Esophagus squamous epithelium (tissue), 5 donors: ENCODE measurements around the gene STARD3. TPM values are rescaled to one million over a fixed set of nuclear protein-coding genes. Genes with fewer than 3 reads are reported as not detected.

ENCODE experiments used
- DNase-seq: peaks from one replicate; lab custom pipeline; 2025; lab: John Stamatoyannopoulos, UW
- H3K27ac ChIP-seq, 4 donors: fragments of 200-600 bp; sonication (generic); one replicate each; pipeline ENCODE4 v1.5.1; 2016 to 2019; ENCODE audit warnings: mild to moderate bottlenecking in 1 of 4
- H3K27me3 ChIP-seq, 4 donors: fragments of 200-600 bp; sonication (generic); 1 replicate in 3 of 4; 2 replicates in 1 of 4; pipeline versions ENCODE4 v1.5.1 to v1.6.0; 2017 to 2021; ENCODE audit warnings: antibody characterized with exemption in 1 of 4
- H3K36me3 ChIP-seq, 3 donors: fragments of 200-600 bp; sonication (generic); one replicate each; pipeline ENCODE4 v1.5.1; 2016 to 2019
- H3K4me1 ChIP-seq, 3 donors: fragments of 200-600 bp; sonication (generic); one replicate each; pipeline ENCODE4 v1.5.1; 2017 to 2019
- H3K4me3 ChIP-seq, 4 donors: fragments of 200-600 bp; sonication (generic); 1 replicate in 3 of 4; 2 replicates in 1 of 4; pipeline ENCODE4 v1.5.1; 2016 to 2019; ENCODE audit warnings: mild to moderate bottlenecking in 2 of 4, moderate library complexity in 1 of 4
- H3K9me3 ChIP-seq, 3 donors: fragments of 200-600 bp; sonication (generic); one replicate each; pipeline ENCODE4 v1.5.1; 2016 to 2019
- POLR2A ChIP-seq, 4 donors: fragments of 450-650 bp; IDR thresholded peaks; one replicate each; pipeline ENCODE4 v1.6.1; 2017; ENCODE audit warnings: antibody characterized with exemption in 4 of 4, mild to moderate bottlenecking in 4 of 4, moderate library complexity in 3 of 4
- WGBS, 2 donors: methylation state at CpG; one replicate each; pipeline ENCODE4 v1.1.5; 2018; 5-methylcytosine and 5-hydroxymethylcytosine counted together
- intact Hi-C: fragments of 100-400 bp; cut with DNase I; formaldehyde crosslinking; loops from one replicate; pipeline ENCODE4 v1.15.0; 2022
- total RNA-seq, 4 donors: library from RNA; depleted of rRNA; stranded (reverse); fragments of >200 nt; gene quantifications; one replicate each; pipeline ENCODE4 v1.1.0, GENCODE V29; 2016
- TF ChIP-seq, protein P1 (sequence below), 6 experiments: fragments of 450-650 bp in 4 of 6; fragments of 200-600 bp in 2 of 6; sonication (generic) in 2 of 6; IDR thresholded peaks; one replicate each; pipeline ENCODE4 v1.5.1; 2016 to 2019; ENCODE audit warnings: antibody characterized with exemption in 6 of 6, mild to moderate bottlenecking in 4 of 6, moderate library complexity in 4 of 6
- donor health status: DM: yes; HTN: yes; CAD: no.

STARD3 gene
- total RNA-seq, 4 donors from 2014 or later = 27.3 to 46.7 (median 33.4) TPM

DNA sequence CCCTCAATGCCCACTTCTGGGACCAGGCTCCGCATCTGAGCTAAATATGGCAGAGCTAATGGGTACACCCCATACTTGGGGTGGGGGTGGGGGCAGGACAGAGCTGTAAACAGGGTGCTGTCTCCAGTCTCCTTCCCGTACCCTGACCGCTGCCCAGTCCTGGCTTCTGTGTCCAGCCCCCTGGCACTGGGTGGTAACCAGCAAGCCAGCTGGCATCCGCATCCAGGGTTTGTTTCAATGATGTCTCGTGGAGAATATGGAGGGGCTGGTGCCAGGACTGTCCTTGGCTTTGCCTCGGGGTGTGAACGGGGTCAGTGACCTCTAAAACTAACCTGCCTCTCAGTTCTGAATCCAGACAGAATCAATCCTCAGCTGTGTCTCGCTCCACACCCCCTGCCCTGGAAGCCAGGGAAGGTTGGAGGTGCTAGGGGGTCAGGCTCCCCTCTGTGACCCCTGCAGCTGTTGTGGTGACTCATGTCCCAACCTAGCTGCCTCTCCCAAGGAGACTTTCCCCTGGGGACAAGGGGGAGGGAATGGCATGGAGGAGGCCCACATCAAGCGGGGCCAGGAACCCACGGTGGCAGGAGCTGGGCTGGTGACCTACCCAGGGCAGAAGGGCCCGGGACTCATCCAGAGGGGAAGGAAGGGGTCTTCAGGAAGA, 29.8 kb downstream of the STARD3 start:
- WGBS, 2 donors = 65 to 84% methylated on average over 3 to 7 of the region's 11 CpGs
- peaks cover 0 to 67% (median 3%) of the 10 kb centered on the region in 4 donors for H3K27me3 ChIP-seq
- TF ChIP-seq, protein P1, sequence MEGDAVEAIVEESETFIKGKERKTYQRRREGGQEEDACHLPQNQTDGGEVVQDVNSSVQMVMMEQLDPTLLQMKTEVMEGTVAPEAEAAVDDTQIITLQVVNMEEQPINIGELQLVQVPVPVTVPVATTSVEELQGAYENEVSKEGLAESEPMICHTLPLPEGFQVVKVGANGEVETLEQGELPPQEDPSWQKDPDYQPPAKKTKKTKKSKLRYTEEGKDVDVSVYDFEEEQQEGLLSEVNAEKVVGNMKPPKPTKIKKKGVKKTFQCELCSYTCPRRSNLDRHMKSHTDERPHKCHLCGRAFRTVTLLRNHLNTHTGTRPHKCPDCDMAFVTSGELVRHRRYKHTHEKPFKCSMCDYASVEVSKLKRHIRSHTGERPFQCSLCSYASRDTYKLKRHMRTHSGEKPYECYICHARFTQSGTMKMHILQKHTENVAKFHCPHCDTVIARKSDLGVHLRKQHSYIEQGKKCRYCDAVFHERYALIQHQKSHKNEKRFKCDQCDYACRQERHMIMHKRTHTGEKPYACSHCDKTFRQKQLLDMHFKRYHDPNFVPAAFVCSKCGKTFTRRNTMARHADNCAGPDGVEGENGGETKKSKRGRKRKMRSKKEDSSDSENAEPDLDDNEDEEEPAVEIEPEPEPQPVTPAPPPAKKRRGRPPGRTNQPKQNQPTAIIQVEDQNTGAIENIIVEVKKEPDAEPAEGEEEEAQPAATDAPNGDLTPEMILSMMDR (IDR thresholded peaks at IDR 0.05) = no peak
- no peak for TF ChIP-seq POLR2A (IDR thresholded peaks at IDR 0.05)
- no peak for DNase-seq
- H3K9me3 ChIP-seq = no peaks in the 10 kb centered on the region
- intact Hi-C loops = no loop called here
- H3K4me1 ChIP-seq = peaks cover 42 to 85% (median 46%) of the 10 kb centered on the region in 3 donors
- peaks cover 0 to 15% (median 0%) of the 10 kb centered on the region in 3 donors for H3K36me3 ChIP-seq
- H3K4me3 ChIP-seq = peak overlapping the region in 2 of 4 donors; percentile 52 to 69
- H3K27ac ChIP-seq = peak overlapping the region in 3 of 4 donors; percentile 56 to 66 (median 65)

DNA sequence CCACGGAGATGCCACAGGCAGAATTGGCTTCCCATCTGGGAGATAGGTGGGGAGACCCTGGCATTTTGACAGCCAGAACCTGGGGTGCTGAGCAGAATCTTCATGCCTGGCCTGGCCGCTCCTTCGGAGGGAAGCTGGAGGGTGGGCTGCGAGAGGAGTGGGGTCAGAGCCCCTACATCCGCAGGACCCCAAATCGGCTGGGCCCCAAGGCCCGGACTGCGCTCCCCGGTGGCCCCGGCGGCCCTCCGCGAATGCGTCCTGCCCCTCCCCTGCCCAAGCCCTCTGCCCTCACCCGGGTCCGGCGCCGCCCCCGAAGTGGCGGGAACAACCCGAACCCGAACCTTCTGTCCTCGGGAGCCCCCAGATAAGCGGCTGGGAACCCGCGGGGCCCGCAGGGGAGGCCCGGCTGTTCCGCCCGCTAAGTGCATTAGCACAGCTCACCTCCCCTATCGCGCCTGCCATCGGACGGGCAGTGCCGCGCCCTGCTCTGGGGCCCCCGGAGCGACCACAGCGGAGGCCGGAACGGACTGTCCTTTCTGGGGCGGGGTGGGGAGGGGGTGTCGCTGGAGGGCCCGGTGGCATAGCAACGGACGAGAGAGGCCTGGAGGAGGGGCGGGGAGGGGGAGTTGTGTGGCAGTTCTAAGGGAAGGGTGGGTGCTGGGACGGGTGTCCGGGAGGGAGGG, 30.5 kb downstream of the STARD3 start:
- no peaks in the 10 kb centered on the region for H3K9me3 ChIP-seq
- H3K27ac ChIP-seq = peak overlapping the region in 3 of 4 donors; percentile 56 to 66 (median 65)
- intact Hi-C loops = no loop called here
- DNase-seq = no peak
- 20% methylated on average over 1 of the region's 49 CpGs; no CpG with 5 or more reads in 1 of the 2 donors for WGBS, 2 donors
- peak overlapping the region; percentile 32 to 69 (median 46) for H3K4me3 ChIP-seq
- TF ChIP-seq, protein P1 (IDR thresholded peaks at IDR 0.05) = no peak
- TF ChIP-seq POLR2A (IDR thresholded peaks at IDR 0.05) = peak in 1 of 4 donors; percentile 39
- H3K4me1 ChIP-seq = peaks cover 43 to 85% (median 44%) of the 10 kb centered on the region in 3 donors
- peaks cover 0 to 67% (median 3%) of the 10 kb centered on the region in 4 donors for H3K27me3 ChIP-seq
- peaks cover 0 to 8% (median 0%) of the 10 kb centered on the region in 3 donors for H3K36me3 ChIP-seq

DNA sequence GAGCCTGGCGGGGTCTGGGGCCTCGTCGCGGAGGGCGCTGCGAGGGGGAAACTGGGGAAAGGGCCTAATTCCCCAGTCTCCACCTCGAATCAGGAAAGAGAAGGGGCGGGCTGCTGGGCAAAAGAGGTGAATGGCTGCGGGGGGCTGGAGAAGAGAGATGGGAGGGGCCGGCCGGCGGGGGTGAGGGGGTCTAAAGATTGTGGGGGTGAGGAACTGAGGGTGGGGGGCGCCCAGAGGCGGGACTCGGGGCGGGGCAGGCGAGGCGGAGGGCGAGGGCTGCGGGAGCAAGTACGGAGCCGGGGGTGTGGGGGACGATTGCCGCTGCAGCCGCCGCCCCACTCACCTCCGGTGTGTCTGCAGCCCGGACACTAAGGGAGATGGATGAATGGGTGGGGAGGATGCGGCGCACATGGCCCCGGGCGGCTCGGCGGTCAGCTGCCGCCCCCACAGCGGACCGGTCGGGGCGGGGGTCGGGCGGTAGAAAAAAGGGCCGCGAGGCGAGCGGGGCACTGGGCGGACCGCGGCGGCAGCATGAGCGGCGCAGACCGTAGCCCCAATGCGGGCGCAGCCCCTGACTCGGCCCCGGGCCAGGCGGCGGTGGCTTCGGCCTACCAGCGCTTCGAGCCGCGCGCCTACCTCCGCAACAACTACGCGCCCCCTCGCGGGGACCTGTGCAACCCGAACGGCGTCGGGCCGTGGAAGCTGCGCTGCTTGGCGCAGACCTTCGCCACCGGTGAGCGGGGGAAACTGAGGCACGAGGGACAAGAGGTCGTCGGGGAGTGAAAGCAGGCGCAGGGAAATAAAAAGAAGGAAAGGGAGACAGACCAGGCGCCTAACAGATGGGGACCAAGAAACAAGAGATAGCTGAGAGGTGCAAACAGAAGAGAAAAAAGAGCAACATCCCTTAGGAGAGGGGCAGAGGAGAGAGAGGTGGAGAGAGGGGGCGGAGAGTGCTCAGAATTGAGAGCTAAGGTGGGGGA, 31.3 kb downstream of the STARD3 start, which contains the start of gene PNMT:
TSS of gene PNMT (plus strand) at position 509 of the 980 bp plus-strand sequence. CDS start at position 532, 23 bp downstream.
- no peaks in the 10 kb centered on the region for H3K36me3 ChIP-seq
- TF ChIP-seq, protein P1 (IDR thresholded peaks at IDR 0.05) = peak; percentile 47 to 78 (median 65)
- TF ChIP-seq POLR2A (IDR thresholded peaks at IDR 0.05) = no peak
- peaks cover 38 to 81% (median 38%) of the 10 kb centered on the region in 3 donors for H3K4me1 ChIP-seq
- 4% methylated on average over 9 to 24 of the region's 85 CpGs for WGBS, 2 donors
- H3K9me3 ChIP-seq = no peaks in the 10 kb centered on the region
- H3K27ac ChIP-seq = peak within 1 kb of the TSS; percentile 41 to 66 (median 60)
- DNase-seq = no peak
- H3K4me3 ChIP-seq = peak within 1 kb of the TSS; percentile 32 to 69 (median 46)
- H3K27me3 ChIP-seq = peaks cover 0 to 67% (median 3%) of the 10 kb centered on the region in 4 donors
- intact Hi-C loops = no loop called here

DNA sequence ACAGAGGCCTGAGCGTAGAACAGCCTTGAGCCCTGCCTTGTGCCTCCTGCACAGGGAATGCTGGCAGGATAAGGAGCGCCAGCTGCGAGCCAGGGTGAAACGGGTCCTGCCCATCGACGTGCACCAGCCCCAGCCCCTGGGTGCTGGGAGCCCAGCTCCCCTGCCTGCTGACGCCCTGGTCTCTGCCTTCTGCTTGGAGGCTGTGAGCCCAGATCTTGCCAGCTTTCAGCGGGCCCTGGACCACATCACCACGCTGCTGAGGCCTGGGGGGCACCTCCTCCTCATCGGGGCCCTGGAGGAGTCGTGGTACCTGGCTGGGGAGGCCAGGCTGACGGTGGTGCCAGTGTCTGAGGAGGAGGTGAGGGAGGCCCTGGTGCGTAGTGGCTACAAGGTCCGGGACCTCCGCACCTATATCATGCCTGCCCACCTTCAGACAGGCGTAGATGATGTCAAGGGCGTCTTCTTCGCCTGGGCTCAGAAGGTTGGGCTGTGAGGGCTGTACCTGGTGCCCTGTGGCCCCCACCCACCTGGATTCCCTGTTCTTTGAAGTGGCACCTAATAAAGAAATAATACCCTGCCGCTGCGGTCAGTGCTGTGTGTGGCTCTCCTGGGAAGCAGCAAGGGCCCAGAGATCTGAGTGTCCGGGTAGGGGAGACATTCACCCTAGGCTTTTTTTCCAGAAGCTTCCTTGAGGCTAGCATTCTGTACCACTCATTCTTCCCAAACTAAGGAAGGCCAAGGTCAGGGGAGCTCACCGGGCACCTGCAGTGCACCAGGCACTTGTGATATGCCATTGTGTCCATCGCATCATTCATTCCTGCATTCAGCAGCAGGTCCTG, 33.2 kb downstream of the STARD3 start:
- Histone ChIP-seq H3K4me3 (no peak overlapping the region), H3K27me3 (peaks cover 0 to 66% (median 3%) of the 10 kb centered on the region in 4 donors), H3K4me1 (peaks cover 32 to 78% (median 44%) of the 10 kb centered on the region in 3 donors), H3K9me3 (no peaks in the 10 kb centered on the region), H3K36me3 (no peaks in the 10 kb centered on the region), H3K27ac (no peak overlapping the region)
- TF ChIP-seq, protein P1 (IDR thresholded peaks at IDR 0.05) = no peak
- TF ChIP-seq POLR2A (IDR thresholded peaks at IDR 0.05) = no peak
- DNase-seq = no peak
- intact Hi-C loops = no loop called here
- WGBS, 2 donors = 93 to 94% methylated on average over 8 of the region's 23 CpGs
